Stimulated activated CD8-positive, alpha-beta memory T cell treated with anti-CD3 and anti-CD28 coated beads, Interleukin-12 subunit alpha, Interleukin-12 subunit beta, amount 100 ng/mL, for 1 hour (primary cell): ENCODE measurements around the gene PNPLA6.

Experiments used
- DNase-seq: peaks from one replicate; pipeline ENCODE4 v3.0.0-alpha.2; 2020; ENCODE audit warnings: low read depth

The PNPLA6 gene

DNA sequence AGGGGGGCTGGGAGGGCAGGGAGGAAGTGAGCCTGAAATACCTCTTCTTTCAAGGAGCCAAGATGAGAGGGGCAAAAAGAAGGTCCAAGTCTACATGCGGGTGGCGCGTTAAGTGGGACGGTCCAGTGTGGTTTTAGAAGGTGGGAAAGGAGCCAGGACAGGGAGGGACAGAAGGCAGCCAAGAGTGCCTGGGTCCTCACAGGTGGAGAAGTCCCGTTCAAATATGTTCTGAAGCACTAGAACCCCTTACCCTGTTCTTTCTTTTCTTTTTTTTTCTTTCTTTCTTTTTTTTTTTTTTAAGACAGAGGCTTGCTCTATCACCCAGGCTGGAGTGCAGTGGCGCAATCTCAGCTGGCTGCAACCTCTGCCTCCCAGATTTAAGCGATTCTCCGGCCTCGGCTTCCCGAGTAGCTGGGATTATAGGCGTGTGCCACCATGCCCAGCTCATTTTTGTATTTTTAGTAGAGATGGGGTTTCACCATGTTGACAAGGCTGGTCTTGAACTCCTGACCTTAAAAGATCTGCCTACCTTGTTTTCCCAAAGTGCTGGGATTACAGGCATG is 67.5 kb downstream of the PNPLA6 start:
- no peak for DNase-seq

GRCh38 chr19:7603919-7604318 is 68.4 kb downstream of the PNPLA6 start:
- DNase-seq, result no peak

DNA sequence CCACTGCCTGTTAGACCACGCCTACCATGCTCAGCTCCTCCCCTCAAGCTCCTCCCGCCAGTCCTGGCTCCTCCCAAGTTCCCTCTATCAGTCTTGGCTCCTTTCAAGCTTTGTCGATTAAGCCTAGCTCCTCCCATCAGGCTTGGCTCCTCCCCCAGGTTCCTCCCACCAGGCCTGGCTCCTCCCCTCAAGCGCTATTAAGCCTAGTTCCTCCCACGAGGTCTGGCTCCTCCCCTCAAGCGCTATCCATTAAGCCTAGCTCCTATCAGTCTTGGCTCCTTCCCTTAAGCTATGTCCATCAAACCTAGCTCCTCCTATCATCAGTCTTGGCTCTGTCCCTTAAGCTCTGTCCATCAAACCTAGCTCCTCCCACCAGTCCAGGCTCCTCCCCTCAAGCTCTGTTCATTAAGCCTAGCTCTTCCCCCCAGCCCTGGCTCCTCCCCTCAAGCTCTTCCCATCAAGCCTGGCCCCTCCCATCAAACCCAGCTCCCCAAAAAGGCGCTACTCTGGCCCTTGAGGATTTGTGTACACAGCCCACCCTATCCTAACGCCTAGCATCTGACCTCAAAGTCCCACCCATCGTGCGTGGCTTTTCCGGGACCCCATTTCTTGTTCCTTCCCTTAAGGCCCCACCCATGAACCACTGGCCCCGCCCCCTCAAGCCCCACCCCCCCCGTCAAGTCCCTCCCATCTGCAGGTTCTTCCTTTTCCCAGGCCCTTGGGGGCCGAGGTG is 70.1 kb downstream of the PNPLA6 start:
- no peak for DNase-seq

DNA sequence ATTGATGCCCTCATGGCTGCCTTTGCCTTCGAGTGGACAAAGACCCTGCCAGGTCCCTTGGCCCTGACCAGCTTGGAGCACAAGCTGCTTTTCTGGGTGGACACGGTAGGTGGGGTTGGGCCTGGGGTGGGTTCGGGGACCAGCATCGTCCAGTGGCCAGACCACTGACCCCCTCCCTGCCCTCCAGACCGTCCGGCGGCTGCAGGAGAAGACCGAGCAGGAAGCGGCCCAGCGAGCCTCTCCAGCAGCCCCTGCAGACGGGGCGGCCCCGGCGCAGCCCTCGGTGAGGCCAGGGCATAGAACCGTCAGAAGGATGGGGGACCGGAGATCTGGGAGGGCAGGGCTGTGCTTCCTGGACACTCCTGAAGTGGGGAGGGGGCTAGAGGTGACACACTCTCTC is 70.8 kb downstream of the PNPLA6 start:
- DNase-seq, result no peak

DNA sequence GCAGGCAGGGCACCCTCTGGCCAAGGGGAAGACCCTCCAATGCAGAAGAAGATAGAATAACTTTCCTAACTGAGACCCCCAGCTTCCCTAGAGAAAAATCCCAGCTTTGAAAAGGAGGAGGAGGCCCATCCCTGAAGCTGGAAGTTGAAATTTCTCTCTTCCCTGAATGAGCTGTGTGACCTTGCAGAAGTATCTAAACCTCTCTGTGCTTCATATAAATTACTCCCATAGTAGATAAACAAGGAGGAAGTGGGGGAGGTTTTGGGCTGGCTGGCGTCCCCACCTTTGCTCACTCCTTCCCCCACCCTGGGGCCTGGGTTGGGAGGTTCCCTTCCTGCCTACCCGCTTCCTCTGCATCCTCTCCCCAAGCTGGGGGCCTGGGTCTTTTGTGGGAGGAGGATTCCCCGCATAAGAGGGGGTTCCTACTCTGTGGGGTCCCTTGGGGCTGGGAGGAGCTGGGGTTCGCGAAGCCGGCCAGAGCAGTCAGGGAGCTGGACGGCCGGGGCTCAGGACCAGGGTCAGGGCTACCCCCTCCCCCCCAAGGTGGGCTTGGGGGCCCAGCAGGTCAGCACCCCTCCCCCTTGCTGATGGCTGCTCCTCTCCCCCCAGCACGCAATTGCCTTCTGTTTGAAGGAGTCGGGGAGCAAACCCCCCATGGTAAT is 71.8 kb downstream of the PNPLA6 start:
- DNase-seq, result no peak

- DNase-seq, result no peak
Observed at GRCh38 chr19:7607874-7608560, 72.5 kb downstream of the PNPLA6 start.

DNA sequence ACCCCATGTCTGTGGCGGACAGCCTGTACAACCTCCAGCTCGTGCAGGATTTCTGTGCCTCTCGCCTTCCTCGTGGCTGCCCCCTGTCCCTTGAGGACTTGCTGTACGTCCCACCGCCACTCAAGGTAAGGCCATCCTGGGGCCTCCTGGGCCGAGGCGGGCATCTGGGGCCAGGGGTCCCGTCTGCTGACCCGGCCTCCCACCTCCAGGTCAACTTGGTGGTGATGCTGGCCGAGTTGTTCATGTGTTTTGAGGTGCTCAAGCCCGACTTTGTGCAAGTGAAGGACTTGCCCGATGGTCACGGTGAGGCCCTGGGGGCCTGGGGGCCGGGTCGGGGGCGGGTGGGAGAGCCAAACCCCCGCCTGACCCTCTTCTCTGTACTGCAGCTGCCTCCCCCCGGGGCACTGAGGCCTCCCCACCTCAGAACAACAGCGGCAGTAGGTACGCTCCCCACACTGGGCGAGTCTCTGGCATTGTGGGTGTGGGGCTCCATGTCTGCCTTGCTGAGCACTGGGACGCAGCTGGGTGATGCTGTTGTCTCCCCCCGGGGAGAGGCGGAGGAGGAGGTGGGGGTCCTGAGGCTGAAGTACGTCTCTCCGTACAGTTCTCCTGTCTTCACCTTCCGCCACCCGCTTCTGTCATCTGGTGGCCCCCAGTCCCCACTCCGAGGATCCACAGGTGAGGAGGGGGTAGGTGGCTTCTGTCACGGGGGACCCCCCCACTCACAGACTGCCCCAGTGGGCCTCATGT is 75.1 kb downstream of the PNPLA6 start:
- no peak for DNase-seq
